ENCODE data around the gene PTPRD. TPM values are rescaled to one million over a fixed set of nuclear protein-coding genes. Genes with fewer than 3 reads are reported as not detected.

PTPRD gene
- total RNA-seq, 2 experiments from 2014 or later, result not detected

DNA sequence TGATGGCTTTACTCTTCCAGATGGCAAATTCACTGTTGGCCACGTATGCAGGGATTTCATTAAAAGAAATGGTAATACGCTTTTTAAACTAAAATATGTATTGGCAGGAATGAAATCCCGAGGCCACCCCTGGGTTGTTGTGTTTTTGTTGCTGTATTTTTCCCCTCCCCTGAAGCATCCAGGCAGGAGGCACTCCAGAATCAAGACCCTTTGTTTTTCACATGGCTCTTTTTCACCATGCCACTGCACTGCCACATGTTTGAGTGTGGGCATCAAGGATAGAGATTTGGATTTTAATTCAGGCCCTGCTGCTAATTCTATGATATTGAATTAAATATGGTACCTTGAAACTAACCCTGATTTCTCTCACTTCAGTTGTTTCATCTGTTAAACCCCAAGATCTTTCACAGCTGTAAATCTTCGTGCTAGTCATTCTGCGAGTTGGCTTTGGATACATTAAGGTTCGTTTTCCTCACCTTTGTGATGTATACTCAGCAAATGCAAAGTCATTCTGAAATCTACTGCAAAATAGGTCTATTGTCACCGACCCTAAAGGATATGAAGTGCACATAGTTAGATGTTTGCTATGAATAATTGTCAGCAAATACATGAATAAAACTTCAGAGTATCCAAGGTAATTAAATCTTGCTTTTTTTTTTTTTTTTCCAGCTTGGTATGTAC, 533.4 kb downstream of the PTPRD start:
- ChIA-PET POLR2A (no interaction called here), CTCF (no interaction called here)
- no peaks in the 10 kb centered on the region for H3K4me1 Mint-ChIP-seq
- no peaks in the 10 kb centered on the region for H3K36me3 Mint-ChIP-seq (ENCODE audit: low read depth)
- no peak overlapping the region for H3K27ac Mint-ChIP-seq
- DNase-seq, result no peak
- no peaks in the 10 kb centered on the region for H3K9me3 Mint-ChIP-seq
- H3K27me3 Mint-ChIP-seq, result no peaks in the 10 kb centered on the region
- H3K4me3 Mint-ChIP-seq, result no peak overlapping the region

DNA sequence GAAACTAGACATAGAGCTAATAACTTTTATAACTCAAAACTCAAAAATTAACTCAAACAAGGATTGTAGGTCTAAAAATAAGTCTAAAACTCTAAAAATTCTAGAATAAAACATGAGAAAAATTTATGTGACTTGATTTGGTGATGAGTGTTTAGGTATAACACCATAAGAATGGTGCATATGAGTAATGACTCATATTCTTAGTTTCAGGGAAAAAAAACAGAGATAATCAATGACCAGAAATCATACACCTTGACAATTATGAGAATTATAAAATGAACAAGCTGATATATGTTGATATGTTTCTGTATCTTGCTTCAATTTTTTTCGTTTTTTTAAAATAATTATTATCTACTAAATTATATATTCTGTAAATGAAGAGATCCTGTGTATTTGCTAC, 541.2 kb downstream of the PTPRD start:
- H3K27me3 Mint-ChIP-seq, result no peaks in the 10 kb centered on the region
- ChIA-PET POLR2A (no interaction called here), CTCF (interaction anchor here (1.5 kb wide), 1 partner anchor 12 kb away, joined by 3 read pairs; no protein-coding TSS in a partner anchor)
- no peaks in the 10 kb centered on the region for H3K36me3 Mint-ChIP-seq (ENCODE audit: low read depth)
- no peak for DNase-seq
- H3K9me3 Mint-ChIP-seq, result no peaks in the 10 kb centered on the region
- H3K4me1 Mint-ChIP-seq, result no peaks in the 10 kb centered on the region
- H3K4me3 Mint-ChIP-seq, result no peak overlapping the region
- H3K27ac Mint-ChIP-seq, result no peak overlapping the region

DNA sequence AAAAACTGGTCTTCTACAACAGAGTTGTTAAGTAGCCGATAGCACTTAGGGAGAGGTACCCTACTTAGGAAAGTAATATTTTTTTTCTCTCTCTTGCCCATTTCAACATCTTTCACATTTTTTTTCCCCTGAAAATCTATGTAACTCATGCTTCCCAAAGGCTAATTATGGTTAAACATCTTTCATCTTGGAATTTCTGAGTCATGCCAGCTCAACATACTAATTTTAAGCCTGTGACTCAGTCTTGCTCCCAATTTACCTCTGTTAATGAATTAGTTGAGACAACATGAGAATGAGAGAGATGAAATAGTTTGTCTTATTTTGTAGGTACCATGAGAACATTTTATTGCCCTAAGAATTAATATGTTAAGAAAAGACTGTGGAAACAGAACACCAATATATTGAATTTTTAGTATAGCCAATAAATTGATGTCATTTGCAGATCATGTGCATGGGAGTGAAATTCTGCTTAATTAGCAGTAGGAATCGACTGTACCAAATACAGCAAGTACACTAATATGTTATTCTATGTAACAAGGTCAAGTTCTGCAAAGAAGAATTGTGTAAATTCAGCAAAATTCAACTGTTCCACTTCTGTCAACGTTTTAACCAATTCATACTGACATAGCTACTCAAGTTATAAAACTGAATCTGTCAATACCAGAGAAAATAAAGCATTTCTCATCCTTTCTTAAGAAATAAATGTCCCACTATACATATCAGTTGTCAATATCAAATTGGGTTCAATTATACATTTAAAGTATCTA, 550.0 kb downstream of the PTPRD start:
- Mint-ChIP-seq H3K27ac (no peak overlapping the region), H3K36me3 (ENCODE audit: low read depth) (no peaks in the 10 kb centered on the region), H3K4me1 (no peaks in the 10 kb centered on the region), H3K9me3 (no peaks in the 10 kb centered on the region), H3K27me3 (no peaks in the 10 kb centered on the region), H3K4me3 (no peak overlapping the region)
- ChIA-PET CTCF (no interaction called here), POLR2A (no interaction called here)
- no peak for DNase-seq

DNA sequence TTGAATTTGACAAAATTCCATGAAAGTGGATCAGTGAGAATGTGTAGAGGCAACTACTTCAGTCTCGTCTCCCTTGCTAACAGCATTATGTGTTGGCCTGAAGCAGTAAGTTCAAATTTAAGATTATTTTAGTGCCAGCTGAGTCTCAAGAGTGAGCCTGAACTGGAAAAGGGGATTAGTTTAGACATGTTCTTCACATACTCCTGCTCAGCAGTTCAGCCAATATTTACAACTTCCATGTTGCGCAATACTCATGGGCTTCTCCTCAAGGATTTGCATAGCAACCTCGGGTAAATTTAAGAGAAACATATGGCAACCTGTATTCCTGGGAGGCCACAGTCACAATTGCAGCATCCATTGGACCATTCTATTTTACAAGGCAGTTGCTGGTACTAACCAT, 553.8 kb downstream of the PTPRD start:
- no peaks in the 10 kb centered on the region for H3K9me3 Mint-ChIP-seq
- POLR2A ChIA-PET, result no interaction called here

DNA sequence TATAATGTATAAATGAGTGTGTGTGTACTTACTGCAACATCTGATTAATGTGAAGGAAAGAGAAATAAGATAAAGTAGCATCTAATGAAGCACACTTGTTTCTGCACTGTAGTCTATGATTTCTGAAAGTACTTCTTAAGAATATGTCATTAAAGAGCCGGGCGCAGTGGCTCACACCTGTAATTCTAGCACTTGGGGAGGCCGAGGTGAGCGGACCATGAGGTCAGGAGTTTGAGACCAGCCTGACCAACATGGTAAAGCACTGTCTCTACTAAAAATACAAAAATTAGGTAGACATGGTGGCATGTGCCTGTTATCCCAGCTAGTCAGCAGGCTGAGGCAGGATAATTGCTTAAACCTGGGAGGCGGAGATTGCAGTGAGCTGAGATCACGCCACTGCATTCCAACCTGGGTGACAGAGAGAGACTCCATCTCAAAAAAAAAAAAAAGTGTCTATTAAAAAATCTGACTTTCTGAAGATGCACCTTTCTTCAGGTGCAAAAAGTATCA, 556.9 kb downstream of the PTPRD start:
- no peak for DNase-seq
- Mint-ChIP-seq H3K4me1 (no peaks in the 10 kb centered on the region), H3K27ac (no peak overlapping the region), H3K4me3 (no peak overlapping the region), H3K27me3 (no peaks in the 10 kb centered on the region), H3K9me3 (no peaks in the 10 kb centered on the region), H3K36me3 (ENCODE audit: low read depth) (no peaks in the 10 kb centered on the region)
- CTCF ChIA-PET, result no interaction called here
- POLR2A ChIA-PET, result no interaction called here

More for the DNA sequence above, 553.8 kb downstream of the PTPRD start:
- Mint-ChIP-seq H3K4me3 (no peak overlapping the region), H3K36me3 (ENCODE audit: low read depth) (no peaks in the 10 kb centered on the region), H3K27ac (no peak overlapping the region), H3K4me1 (no peaks in the 10 kb centered on the region), H3K27me3 (no peaks in the 10 kb centered on the region)
- CTCF ChIA-PET, result interaction anchor here (1.5 kb wide), 1 partner anchor 13 kb away, joined by 3 read pairs; no protein-coding TSS in a partner anchor
- no peak for DNase-seq

DNA sequence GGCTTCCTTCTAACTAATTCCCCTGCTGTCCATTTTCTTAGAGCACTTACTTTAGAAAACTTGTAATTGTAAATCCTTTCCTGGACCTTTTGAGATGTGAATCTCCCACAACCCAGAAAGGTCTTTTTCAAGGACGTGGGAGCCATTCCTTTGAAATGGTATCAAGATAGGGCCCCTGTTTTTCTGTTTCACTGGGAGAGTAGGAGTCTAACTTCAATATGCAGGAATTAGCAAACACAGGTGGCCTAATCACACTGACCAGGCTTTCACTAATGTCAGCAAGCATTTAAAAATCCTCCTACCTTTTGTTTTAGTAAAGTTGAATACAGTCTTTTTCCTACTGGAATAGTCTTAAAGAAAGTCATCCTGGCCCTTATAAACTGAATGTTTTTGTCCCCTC, 558.3 kb downstream of the PTPRD start:
- ChIA-PET POLR2A (no interaction called here), CTCF (no interaction called here)
- no peaks in the 10 kb centered on the region for H3K27me3 Mint-ChIP-seq
- no peaks in the 10 kb centered on the region for H3K9me3 Mint-ChIP-seq
- no peaks in the 10 kb centered on the region for H3K36me3 Mint-ChIP-seq (ENCODE audit: low read depth)
- no peak for DNase-seq
- H3K27ac Mint-ChIP-seq, result no peak overlapping the region
- no peak overlapping the region for H3K4me3 Mint-ChIP-seq
- no peaks in the 10 kb centered on the region for H3K4me1 Mint-ChIP-seq

DNA sequence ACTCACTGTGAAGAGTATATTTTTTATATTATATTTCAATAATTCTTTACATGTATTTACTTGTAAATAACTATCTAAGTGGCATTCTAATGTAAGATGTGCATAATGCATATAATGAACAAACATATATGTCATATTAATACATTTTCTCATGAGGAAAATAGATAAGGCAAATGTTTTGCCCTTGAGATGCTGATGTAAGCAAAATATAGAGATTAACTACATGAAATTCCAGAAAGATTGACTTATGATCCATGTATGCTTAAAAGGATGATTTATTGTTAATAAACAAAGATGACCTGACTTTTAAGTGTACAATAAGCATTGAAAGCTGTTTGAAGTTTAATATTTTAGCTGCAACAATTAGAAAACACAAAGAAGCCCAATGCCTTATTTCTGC, 559.9 kb downstream of the PTPRD start:
- H3K4me3 Mint-ChIP-seq, result no peak overlapping the region
- ChIA-PET POLR2A (no interaction called here), CTCF (no interaction called here)
- DNase-seq, result no peak
- no peaks in the 10 kb centered on the region for H3K9me3 Mint-ChIP-seq
- H3K36me3 Mint-ChIP-seq (ENCODE audit: low read depth), result no peaks in the 10 kb centered on the region
- no peak overlapping the region for H3K27ac Mint-ChIP-seq
- no peaks in the 10 kb centered on the region for H3K27me3 Mint-ChIP-seq
- H3K4me1 Mint-ChIP-seq, result no peaks in the 10 kb centered on the region

DNA sequence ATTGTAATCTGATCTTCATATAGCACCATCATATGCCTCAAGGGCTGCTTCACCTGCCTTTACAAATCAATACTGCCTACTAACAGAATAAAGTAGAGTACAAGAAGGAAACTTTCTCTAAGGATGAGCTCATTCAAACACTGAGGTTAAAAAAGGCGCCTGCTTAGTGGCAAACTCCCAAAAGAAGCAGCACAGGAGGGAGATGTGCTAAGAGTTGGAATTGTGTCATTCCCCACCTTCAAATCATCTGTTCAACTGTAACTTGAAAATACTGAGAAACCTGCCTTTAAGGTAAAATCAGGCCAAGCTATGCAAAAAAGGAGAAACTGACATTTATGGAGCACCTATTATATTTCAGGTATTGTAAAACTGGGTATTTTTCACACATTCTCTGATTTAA, 560.6 kb downstream of the PTPRD start:
- no peaks in the 10 kb centered on the region for H3K9me3 Mint-ChIP-seq
- no peaks in the 10 kb centered on the region for H3K36me3 Mint-ChIP-seq (ENCODE audit: low read depth)
- no peaks in the 10 kb centered on the region for H3K4me1 Mint-ChIP-seq
- DNase-seq, result no peak
- no peak overlapping the region for H3K27ac Mint-ChIP-seq
- H3K4me3 Mint-ChIP-seq, result no peak overlapping the region
- ChIA-PET CTCF (no interaction called here), POLR2A (no interaction called here)
- no peaks in the 10 kb centered on the region for H3K27me3 Mint-ChIP-seq

DNA sequence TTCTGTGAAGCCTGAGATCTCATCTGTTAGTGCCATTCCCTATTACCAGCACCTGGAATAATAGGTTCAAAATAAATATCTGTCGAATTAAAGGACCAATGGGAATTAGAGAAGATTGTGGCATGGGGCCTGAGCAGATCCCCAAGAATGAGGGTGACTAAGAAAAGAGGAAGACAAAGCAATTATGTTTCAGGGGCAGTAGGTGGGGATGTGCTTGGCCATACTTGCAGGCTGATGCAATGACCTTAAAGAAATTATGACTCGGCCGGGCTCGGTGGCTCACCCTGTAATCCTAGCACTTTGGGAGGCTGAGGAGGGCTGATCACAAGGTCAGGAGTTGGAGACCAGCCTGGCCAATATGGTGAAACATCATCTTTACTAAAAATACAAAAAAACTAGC, 562.8 kb downstream of the PTPRD start:
- Mint-ChIP-seq H3K4me1 (no peaks in the 10 kb centered on the region), H3K9me3 (no peaks in the 10 kb centered on the region), H3K4me3 (no peak overlapping the region), H3K27ac (no peak overlapping the region), H3K36me3 (ENCODE audit: low read depth) (no peaks in the 10 kb centered on the region), H3K27me3 (no peaks in the 10 kb centered on the region)
- ChIA-PET POLR2A (no interaction called here), CTCF (no interaction called here)
- no peak for DNase-seq

DNA sequence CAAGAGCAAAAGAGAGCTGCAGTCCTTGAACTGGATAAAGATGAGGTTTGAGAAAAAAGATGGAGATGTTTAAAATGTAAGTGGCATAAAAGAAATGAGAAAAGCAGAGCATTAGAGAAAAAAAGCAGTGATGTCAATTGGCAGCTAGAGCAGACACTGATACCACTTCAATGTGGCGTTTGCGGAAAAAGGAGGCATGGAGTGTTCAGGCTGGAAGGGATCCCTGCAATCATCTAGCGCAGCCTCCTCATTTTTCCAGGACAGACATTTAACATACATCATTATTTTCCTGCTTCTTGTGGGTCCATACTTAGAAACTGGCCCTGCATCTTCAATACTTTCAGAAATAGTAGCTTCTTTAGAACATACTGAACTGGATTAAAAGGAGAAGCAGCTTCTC, 563.8 kb downstream of the PTPRD start:
- Mint-ChIP-seq H3K9me3 (no peaks in the 10 kb centered on the region), H3K4me3 (no peak overlapping the region), H3K4me1 (no peaks in the 10 kb centered on the region), H3K27ac (no peak overlapping the region), H3K27me3 (no peaks in the 10 kb centered on the region), H3K36me3 (ENCODE audit: low read depth) (no peaks in the 10 kb centered on the region)
- POLR2A ChIA-PET, result no interaction called here
- DNase-seq, result no peak
- CTCF ChIA-PET, result no interaction called here

DNA sequence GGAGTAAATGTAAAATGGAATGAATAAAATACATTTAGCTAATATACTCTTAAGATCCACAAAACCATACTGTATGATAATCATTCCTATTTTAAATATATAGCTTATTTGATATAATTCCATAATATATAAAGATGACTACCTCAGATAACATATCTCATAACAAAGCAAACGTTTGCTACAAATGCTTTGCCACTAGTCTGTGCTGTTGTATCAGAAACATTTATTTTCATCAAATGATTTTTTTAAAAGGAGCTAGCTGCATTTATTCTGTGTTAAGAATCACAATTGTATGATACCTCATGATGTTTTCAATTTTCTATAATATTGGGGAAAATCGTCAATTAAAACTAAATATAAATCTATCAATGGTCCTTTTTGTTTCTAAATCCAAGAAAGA, 567.2 kb downstream of the PTPRD start:
- ChIA-PET CTCF (interaction anchor here (0.6 to 0.7 kb wide), 2 partner anchors 14 to 249 kb away, joined by 3 to 4 read pairs; no protein-coding TSS in a partner anchor), POLR2A (no interaction called here)
- DNase-seq, result no peak
- Mint-ChIP-seq H3K27me3 (no peaks in the 10 kb centered on the region), H3K4me3 (no peak overlapping the region), H3K4me1 (no peaks in the 10 kb centered on the region), H3K9me3 (no peaks in the 10 kb centered on the region), H3K36me3 (ENCODE audit: low read depth) (no peaks in the 10 kb centered on the region), H3K27ac (no peak overlapping the region)

DNA sequence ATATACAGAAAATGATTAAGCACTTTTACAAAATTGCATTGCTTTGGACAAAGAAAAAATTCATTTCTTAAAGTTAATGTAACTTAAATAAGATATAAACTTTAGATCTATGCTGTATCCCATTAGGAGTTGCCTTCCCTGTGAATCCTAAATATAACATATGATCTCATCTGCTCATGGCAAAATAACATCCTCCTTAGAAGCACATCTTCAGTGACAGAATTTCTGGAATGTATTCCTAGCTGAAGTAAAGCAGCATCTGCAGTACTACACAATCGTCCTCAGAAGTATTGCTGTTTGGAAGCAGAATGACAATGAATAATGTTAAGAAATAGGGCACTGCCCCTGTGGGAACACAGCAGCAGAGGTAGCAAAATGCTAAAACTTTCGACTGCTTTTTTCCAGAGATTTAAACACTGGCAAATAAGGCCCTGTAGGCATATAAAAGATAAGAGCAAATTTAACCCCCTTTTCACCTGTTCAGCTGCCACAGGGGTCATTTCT, 571.0 kb downstream of the PTPRD start:
- H3K4me3 Mint-ChIP-seq, result no peak overlapping the region
- H3K27me3 Mint-ChIP-seq, result no peaks in the 10 kb centered on the region
- H3K36me3 Mint-ChIP-seq (ENCODE audit: low read depth), result no peaks in the 10 kb centered on the region
- no peaks in the 10 kb centered on the region for H3K9me3 Mint-ChIP-seq
- H3K27ac Mint-ChIP-seq, result no peak overlapping the region
- H3K4me1 Mint-ChIP-seq, result no peaks in the 10 kb centered on the region
- ChIA-PET POLR2A (no interaction called here), CTCF (no interaction called here)
- no peak for DNase-seq

DNA sequence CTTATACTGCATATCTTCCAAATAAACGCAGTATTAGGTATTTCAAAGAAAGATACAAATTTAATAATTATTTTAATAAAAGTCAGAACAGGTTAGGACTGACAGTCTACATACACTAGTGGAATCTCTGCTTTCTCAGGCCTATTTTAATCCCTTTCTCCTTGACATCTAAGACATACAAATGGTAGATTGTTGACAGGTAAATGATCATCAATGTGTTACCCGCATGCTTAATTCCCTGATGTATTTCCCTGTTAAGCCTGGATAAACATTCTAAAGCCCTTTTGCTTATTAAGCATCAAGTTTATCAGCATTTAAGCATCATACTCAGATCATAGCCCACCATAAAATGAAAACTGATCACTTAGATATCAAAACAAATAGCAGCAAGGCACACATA, 576.7 kb downstream of the PTPRD start:
- H3K4me3 Mint-ChIP-seq, result no peak overlapping the region
- CTCF ChIA-PET, result no interaction called here
- H3K9me3 Mint-ChIP-seq, result peaks cover 1% of the 10 kb centered on the region

DNA sequence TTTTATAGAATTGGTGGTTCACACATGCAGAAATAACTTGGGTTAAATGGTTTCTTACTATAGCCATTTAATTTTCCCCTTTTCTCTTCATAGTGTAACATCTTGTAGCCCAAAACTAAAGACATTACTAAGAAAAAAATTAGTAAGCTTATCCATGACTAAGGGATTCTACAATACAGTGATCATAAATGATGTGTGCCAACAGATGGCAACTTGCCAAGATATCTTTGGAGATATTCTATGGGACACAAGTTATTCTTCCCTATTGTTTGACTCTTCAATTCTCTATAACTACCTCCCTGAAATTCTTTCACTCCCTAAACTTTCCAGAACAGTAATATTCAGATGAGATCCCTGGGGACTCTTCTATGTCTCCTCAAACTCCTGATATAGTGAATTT, 580.6 kb downstream of the PTPRD start:
- CTCF ChIA-PET, result no interaction called here
- Mint-ChIP-seq H3K4me1 (no peaks in the 10 kb centered on the region), H3K27me3 (no peaks in the 10 kb centered on the region), H3K36me3 (ENCODE audit: low read depth) (no peaks in the 10 kb centered on the region), H3K27ac (no peak overlapping the region), H3K9me3 (peaks cover 7% of the 10 kb centered on the region), H3K4me3 (no peak overlapping the region)
- POLR2A ChIA-PET, result no interaction called here
- no peak for DNase-seq

More for the DNA sequence above, 576.7 kb downstream of the PTPRD start:
- H3K36me3 Mint-ChIP-seq (ENCODE audit: low read depth), result no peaks in the 10 kb centered on the region
- no peaks in the 10 kb centered on the region for H3K4me1 Mint-ChIP-seq
- no peaks in the 10 kb centered on the region for H3K27me3 Mint-ChIP-seq
- DNase-seq, result no peak
- H3K27ac Mint-ChIP-seq, result no peak overlapping the region
- POLR2A ChIA-PET, result no interaction called here

All from activated CD4-positive, alpha-beta memory T cell treated with anti-CD3 and anti-CD28 coated beads, Interleukin-2, amount 10 ng/mL, durations not matched to agents 7 days and 5 days (primary cell).